GM21619 (cell line): ENCODE data around the gene ZNF282.

Experiments
- ATAC-seq: cut with Tn5 transposase; IDR thresholded peaks from one replicate; pipeline ENCODE4 v1.9.1; 2021; ENCODE audit not compliant: unreplicated experiment

Gene ZNF282

DNA sequence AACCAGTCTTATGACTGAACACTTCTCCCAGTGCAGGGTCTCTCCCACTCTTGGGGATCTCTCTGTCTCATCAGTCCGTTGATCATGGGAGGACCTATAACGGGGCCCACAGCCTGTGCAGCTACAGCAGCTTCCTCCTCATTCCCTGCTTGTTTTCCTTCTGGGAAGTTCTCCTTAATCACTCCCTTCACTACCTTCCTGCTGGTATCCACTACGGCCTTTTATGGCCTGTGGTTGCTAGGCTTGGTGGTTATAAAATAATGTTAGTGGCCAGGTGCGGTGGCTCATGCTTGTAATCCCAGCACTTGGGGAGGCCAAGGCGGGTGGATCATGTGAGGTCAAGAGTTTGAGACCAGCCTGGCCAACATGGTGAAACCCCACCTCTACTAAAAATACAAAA is 3.5 kb upstream of the ZNF282 start:
- ATAC-seq: no peak

DNA sequence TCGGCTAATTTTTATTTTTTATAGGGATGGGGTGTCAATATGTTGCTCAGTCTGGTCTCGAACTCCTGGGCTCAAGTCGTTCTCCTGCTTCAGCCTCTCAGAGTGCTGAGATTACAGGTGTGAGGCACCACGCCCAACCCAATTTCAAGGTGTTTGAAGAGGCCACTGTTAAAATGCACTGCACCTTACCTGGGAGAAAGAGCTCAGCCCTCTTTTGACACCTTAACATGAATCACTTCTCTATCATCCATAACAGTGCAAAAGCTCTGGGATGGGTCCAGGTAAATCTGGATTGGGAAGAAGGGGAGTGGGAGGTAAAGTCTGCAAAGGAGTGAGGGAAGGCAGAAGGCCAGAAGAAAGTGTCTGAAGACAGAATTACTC is 557 bp upstream of the ZNF282 start:
- no peak for ATAC-seq

GRCh38 chr7:149196151-149196704 is 882 bp downstream of the ZNF282 start:
- no peak for ATAC-seq

DNA sequence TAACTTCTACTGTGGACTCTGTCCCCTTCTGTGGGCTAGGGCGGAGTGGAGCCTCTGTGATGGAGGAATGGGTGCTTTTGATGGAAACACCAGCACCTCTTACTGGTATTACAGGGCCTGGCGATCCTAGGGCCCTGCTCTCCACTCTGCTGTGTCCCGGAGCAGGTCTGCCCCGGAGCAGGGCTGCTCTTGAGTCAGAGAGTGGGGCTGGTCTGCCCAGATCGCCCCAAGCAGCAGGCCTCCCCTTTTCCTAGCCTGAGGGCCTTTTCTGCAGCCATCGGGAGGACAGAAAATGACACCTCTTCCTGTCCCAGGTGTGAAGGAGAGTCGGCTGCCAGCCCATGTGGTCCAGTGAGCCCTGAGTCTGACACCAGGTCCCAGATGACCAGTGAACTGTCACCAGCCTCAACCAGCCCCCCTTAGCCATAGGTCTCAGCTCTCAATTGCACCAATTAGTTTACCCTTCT is 1.4 kb downstream of the ZNF282 start:
- no peak for ATAC-seq

DNA sequence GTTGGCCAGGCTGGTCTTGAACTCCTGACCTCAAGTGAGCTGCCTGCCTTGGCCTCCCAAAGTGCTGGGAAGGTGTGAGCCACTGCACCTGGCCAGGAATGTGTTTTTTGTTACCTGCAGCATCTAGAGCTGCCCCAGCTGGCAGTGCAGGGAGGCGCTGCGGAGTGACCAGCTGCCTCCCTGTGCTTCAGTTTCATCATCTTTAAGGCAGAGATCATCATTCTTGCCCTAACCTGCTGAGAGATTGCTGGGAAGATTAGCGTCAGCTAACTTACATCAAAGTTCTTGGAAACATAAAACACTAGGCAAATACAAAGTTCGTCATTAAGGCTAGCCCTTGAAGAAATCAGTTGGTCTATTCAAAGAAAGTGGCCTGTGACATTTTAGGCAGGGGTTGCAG is 2.3 kb downstream of the ZNF282 start:
- no peak for ATAC-seq

- no peak for ATAC-seq
Measured at GRCh38 chr7:149198161-149198816, 2.9 kb downstream of the ZNF282 start.

GRCh38 chr7:149199234-149199995 is 4.1 kb downstream of the ZNF282 start:
- ATAC-seq: no peak

- no peak for ATAC-seq
Measured at GRCh38 chr7:149202831-149203231, 7.5 kb downstream of the ZNF282 start.

DNA sequence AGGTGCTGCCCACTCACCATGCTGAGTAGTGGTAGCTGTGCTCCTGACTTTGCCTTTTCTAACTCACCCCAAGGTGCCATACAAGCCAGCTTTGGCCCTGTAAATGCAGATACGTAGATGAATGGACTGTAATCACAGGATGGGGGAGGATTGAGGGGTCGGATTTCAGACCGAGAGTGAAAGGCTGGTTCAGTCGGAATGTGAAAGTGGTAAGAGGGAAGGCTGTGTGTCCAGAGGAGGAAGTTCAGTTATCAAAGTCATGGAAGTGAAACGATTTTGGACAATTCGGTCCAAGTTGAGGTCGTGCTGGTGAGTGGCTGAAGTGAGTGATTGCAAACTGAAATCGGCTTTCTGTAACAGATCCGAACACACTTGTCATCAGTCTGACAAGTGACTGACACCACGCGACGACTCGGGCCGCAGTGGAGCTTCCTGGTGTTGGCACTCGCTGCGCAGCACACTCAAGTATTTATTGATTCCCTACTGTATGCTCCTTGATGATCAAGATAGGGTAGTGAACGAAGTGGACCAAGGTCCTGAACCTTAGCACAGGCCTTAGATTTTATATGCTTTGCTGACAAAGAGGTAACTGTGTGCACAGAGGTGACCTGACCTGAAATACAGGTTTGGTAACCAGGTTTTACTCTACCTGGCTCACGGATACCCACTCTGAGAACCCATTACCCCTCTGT is 10.5 kb downstream of the ZNF282 start:
- ATAC-seq: no peak

GRCh38 chr7:149207324-149208035 is 12.1 kb downstream of the ZNF282 start:
- ATAC-seq: no peak

DNA sequence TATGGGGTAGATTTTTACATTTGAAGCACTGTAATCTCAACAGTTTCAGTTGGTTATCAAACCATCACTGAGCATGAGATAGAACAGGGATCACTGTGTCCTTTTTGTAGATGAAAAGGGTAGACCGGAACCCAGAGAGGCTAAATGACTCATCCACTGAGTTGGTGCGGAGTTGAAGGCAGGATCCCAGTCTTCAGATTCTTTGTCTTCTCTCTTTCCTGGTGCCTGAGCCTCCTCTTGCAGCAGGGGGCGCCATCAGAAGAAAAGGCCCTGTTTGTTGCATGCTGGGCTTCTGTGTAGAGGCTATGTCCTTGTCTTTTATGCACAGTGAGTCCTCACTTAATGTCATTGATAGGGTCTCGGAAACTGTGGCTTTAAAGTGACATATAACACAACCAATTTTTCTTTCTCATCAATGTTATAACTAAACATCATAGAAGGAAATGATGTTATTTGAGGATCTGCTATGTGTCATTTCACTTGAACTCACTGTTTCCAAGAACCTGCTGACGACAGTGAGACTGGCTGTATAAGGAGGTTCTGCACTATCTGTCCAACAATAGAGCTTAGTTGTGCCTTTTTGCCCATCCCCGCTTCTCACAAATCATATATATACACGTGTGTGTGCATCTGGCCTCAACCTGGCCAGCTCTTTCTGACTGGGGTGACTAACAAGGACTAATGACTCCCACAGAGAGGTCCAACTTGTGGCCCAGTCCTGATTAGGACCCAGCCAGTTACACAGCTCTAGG is 14.3 kb downstream of the ZNF282 start:
- peak; percentile 62 for ATAC-seq

GRCh38 chr7:149210551-149210950 is 15.2 kb downstream of the ZNF282 start:
- ATAC-seq: no peak

DNA sequence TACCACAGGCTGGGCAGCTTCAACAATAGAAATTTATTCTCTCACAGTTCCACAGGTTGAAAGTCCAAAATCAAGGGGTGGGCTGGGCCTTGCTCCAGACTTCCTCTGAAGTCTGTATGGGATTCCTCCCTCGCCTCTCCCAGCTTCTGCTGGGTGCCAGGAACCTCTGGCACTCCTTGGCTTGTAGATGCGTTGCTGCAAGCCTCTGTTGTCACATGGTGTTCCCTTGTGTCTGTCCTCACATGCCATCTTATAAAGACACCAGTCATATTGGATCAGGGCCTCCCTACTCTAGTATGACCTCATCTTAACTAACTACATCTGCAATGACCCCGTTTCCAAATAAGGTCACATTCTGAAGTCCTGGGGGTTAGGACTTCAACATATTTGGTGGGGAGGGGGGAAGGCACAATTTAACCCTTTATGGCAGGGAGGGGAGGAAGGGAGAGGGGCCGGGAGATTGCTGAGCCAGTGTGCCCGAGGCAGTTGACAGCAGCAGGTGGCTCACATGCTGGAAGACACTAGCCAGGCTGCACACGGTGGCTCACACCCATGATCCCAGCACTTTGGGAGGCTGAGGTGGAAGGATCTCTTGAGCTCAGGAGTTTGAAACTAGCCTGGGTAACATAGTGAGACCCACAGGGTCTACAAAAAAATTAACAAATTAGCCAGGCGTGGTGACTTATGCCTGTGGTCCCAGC is 18.8 kb downstream of the ZNF282 start:
- no peak for ATAC-seq

DNA sequence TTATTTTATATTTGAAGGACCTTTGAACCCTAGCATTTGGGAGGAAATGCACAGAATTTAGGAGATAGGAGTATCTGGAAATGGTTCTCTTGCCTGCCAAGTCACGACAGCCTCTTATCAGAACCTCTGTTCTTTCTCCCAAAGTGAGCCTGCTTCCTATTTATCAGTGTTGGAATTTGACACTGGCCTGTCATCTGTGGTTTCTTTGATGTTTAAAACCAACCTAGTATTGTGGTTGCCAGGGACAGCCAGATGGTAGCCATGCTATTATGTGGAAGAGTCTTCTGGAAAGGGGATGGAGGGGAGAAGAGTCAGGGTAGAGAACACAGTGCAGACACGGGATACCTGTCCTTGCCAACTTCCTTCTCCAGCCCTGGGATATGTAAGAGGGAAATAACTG is 21.1 kb downstream of the ZNF282 start:
- ATAC-seq: no peak

GRCh38 chr7:149217570-149217969 is 22.2 kb downstream of the ZNF282 start:
- no peak for ATAC-seq

- no peak for ATAC-seq
Measured at GRCh38 chr7:149218469-149219420, 23.4 kb downstream of the ZNF282 start.

DNA sequence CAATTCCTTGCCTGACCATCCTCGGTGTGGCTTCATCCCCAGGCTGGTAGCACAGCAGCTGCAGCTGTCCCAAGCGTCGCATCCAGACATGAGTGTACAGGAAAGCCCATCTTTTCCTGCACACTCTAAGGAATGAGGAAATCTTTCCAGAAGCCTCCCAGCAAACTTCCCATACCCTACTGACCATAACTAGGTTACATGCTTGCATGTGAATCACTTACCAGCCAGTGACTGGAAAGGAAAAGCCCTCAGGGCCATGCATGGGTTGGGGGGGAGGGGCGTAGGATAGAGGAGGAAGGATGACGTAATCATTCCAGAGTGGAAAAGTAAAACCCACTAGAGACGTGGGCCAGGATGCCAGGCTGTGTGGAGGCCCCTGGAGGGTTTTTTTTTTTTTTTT is 25.2 kb downstream of the ZNF282 start:
- no peak for ATAC-seq

GRCh38 chr7:149223176-149223575 is 27.8 kb downstream of the ZNF282 start:
- ATAC-seq: no peak

DNA sequence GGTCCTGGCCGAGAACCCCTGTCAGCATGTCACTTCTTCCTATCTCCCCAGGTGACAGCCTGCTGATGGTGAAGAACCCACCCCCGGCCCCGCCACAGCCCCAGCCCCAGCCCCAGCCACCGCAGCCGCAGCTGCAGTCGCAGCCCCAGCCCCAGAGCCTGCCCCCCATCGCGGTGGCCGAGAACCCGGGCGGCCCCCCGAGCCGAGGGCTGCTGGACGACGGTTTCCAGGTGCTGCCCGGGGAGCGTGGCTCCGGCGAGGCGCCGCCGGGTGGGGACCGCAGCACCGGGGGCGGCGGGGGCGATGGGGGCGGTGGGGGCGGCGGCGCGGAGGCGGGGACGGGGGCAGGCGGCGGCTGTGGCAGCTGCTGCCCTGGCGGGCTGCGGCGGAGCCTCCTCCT is 28.4 kb downstream of the ZNF282 start:
- no peak for ATAC-seq
